GM18511 (cell line): ENCODE results near the gene RTL1.

Experiments
- ATAC-seq: cut with Tn5 transposase; IDR thresholded peaks from one replicate; pipeline ENCODE4 v1.9.1; 2021; ENCODE audit warnings: mild to moderate bottlenecking, moderate library complexity; ENCODE audit not compliant: unreplicated experiment

Gene RTL1

DNA sequence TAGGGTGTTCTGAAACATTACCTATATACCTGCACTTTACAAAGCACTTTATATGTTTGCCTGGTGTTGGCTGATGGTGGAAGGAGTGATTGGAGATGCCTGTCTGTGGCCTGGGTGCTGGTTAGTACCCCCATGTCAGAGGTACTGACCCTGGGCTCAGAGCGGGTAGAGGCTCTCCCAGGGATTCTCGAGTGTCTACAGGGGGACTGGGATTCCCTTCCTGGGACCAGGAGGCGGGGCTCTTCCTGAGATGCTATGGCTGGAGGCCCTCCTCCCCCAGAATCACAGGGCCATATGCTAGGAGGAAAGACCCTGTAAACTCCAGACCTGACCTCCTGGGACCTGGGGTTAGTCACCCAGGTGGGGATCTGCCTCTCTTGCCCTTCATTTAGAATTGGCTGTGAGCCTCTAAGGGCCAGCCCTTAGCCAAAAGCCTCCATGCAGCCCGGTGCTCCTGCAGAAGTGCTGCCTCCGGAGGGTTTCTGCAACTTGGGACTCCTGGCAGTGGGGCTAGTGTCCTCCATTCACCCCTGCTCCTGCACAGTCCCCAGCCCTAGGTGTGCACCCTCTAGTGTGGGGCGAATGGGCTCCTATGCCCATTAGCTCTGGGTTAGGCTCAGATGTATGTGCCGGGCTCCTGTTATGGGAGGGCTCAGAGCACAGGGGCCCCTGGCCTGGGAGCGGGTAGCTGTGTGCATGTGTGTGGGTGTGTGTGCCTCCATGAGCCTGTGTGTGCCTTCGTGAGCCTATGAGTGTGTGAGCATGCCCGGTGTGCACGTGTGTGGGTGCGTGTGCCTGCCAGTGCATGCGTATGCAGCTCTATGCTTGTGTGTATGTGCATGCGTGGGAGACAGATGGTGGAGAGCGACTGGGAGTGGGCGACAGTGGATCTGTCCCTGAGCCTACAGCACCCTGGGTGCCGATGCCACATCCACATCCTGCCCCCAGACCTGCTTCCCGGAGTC is 36.6 kb downstream of the RTL1 start:
- ATAC-seq: no peak

DNA sequence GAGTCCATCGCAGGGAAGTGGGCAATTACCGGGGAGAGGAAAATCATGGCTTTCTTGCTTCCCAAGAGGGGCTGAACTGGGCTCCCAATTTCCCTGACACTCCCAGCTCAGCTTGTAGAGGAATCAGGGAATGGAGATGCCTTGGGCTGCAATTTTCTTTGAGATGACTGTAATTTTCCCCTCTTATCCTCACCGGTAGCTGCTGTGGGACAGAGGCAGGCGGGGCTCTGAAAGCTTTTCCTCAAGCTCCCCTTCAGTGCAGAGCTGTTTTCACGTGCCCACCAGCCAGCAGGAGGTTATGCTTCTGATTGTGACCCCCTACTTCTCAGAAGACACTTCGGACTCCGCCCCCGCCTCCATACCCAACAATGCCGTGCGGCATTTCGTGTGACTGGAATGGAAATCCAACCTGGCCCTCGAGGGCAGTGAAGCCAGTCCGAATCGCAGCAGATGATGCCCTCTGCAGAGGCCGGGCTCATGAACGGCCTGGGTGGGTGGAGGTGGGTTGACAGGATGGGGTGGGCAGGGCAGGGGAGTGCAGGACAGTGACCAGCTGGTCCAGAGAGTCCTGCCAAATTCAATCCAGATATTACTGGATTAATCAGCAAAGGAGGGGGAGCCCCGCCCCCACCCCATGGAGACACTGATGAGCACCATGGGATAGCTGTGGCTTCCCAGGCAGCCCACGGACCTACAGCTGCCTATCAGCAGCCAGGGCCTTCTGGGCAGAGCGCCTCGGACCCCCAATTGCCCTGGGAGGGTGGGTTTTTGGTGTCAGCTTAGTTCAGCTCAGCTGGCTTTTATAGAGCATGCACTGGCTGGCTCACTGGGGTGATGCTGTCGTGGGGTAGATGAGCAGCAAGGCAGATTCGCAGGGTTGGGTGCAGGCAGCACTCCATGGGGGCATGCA is 37.6 kb downstream of the RTL1 start:
- no peak for ATAC-seq

DNA sequence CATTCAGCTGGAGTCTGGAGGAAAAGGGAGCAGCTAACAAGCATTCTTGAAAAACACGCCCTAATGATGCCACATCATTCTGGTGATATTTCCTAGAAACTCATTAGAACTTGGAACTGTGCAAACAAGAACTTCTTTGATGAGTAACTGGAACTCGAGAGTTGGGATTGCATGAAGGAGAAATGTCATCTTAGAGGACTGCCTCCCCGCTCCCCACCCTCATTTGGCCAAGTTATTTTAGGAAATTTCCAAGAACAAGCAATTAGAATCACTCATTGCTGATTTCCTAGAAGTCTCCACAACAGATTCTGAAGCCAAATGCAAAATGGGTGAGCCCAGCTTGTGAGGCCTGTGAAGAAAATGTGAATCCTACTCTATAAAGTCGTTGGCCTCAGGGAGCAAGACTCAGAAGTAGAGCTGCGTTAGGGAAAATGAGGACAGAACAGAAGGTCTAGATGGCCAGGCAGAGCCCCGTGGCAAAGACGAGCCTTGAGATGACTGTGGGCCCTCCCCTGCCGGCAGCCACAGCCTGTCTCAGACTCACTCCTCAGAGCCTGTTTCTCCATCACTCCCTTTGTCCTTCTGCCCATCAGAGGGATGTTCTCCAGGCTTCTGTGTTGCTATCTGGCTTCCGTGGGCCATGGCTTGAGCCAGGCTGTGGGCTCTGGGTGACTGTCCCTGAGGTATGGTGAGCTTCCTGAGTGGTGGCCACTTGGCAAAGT is 38.4 kb downstream of the RTL1 start:
- ATAC-seq: no peak

DNA sequence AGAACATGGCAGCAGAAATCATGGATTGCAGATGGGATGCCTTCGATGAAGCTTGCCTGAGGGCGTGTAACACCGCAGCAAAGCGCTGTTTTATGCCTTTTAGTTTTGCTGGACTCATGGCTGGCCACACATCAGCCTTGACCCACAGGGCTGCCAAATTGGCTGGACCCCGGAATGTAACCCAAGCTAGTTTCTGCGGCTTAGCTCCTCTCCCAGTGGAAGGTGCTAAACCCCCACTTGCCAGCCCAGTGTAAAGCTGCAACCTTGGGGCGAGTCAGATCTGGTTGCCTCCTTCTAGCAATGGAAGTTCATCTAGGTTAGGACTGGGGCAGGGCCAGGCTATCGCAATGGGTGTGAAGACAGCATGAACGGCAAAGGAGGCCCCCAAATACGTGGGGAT is 39.3 kb downstream of the RTL1 start:
- no peak for ATAC-seq

- no peak for ATAC-seq
These were observed 40.7 kb downstream of the RTL1 start for GRCh38 chr14:100862793-100863192.

- ATAC-seq: no peak
These were observed 41.2 kb downstream of the RTL1 start for GRCh38 chr14:100862277-100862676.

- ATAC-seq: no peak
These were observed 41.6 kb downstream of the RTL1 start for GRCh38 chr14:100861937-100862247.

DNA sequence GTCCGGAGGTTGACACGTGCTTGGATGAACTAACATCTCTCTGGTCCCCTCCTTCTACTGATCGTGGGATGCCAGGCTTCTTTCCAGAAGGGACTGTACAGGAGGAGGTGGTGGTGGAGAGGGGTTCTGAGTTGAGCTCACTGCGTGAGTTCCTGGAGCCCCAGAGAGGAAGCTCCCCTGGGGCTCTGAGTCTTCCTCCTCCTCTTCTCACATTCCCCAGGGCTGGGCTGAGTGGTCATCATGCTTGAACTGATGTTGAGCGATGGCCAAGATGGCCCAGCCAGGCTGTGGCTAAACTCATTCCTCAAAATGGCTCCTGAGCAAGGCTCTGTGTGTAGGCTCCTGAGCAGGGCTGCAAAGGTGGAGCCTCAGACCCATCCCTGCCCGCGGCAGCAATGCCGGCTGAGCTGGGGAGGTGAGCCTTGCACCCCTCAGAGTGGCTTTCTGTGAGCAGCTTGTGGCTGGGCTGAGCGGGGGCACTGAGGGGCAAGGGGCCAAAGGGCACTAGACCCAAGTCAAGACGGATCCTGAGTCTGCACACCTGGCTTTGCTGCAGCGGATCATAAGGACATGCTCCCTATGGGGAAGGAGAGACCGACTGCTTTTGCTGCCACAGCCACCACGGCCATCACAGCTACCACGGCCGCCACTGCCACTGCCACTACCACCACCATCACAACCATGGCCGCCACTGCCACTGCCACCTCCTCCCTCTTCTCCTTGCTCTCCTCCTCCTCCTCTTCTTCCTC is 42.2 kb downstream of the RTL1 start:
- no peak for ATAC-seq

GRCh38 chr14:100860556-100861187 is 42.9 kb downstream of the RTL1 start:
- ATAC-seq: no peak

DNA sequence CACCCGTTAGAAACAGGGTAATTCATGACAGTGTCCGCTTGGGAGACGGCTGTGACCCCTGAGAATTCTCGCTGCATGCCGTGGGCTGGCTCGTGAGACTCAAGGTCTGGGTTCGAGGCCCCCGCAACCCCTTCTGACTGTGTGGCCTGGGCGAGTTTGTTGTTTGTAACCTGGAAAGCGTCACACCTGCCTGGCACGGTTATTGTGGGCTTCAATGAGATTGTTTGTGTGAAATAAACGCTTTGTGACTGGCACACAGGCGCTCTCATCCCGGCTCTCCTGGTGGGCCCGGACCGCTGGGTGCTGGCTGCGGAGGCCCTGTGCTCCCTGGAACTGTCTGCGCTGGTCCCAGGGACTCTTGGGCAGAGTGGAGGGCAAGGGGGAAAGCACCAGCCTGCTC is 43.7 kb downstream of the RTL1 start:
- no peak for ATAC-seq

DNA sequence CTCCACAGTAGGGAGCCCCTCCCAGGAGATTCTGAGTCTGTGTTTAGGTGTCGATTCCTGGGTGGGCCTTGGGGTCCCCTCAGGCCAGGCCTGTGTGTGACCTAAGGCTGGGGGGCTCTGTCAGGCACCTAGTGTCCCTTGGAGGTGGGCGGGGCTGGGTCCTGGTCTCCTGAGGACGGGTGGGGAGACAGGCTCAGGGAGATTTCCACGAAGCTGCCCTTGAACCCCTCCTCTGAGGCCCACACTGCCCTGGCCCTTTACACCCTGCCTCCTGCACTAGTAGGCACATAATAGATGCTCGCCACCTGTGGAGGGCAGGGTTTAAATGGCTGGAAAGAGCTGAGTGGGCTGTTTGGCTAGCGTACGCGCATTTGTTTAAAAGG is 44.7 kb downstream of the RTL1 start:
- ATAC-seq: no peak

- ATAC-seq: no peak
These were observed 45.3 kb downstream of the RTL1 start for GRCh38 chr14:100857923-100858837.

GRCh38 chr14:100857233-100857922 is 46.1 kb downstream of the RTL1 start:
- ATAC-seq: no peak

- no peak for ATAC-seq
These were observed 47.2 kb downstream of the RTL1 start for GRCh38 chr14:100856056-100856950.

GRCh38 chr14:100855256-100855930 is 48.1 kb downstream of the RTL1 start:
- ATAC-seq: no peak

DNA sequence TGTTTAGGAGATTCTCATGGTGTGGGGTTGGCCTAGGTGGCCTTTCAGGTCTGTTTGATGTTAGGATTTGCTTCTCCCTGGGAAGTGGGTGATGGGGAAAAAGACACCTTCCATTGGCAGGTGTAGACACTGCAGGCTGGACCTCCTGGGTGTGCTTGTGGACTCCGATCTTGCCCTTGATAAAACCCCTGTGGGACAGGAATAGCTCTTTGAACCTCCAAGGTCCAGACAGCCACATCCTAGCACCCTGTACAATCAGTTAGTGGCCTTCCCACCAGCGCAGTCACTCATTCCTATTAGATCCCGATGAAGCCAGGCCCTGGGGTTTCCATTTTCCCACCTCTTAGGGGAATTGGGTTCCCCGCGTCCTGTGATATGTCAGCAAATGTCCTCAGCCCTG is 49.1 kb downstream of the RTL1 start:
- ATAC-seq: no peak
